ENCODE results near the gene EGLN2.

- TF ChIP-seq SPI1 (IDR thresholded peaks at IDR 0.05; ENCODE audit: low read depth, low read length) (no peak), POLR2A (IDR thresholded peaks at IDR 0.05; ENCODE audit: low read depth, low read length) (no peak)
Observed at GRCh38 chr19:40762754-40763470, 36.1 kb upstream of the EGLN2 start.

All from GM12891 (cell line).